Measurements from ENCODE around the gene PMFBP1. TPM values are rescaled to one million over a fixed set of nuclear protein-coding genes. Genes with fewer than 3 reads are reported as not detected.

Gene PMFBP1
- total RNA-seq, 2 donors from 2014 or later = 2.0 TPM; not detected in 1

GRCh38 chr16:72198021-72198711, 26.2 kb upstream of the PMFBP1 start:
- H3K27me3 ChIP-seq = no peaks in the 10 kb centered on the region
- no peak for TF ChIP-seq CTCF (IDR thresholded peaks at IDR 0.05)
- no peaks in the 10 kb centered on the region for H3K9me3 ChIP-seq
- DNase-seq (ENCODE audit: low spot score) = peak; percentile 65
- no peaks in the 10 kb centered on the region for H3K36me3 ChIP-seq
- H3K27ac ChIP-seq = no peak overlapping the region
- no peaks in the 10 kb centered on the region for H3K4me1 ChIP-seq
- no peak overlapping the region for H3K4me3 ChIP-seq

GRCh38 chr16:72197545-72197944, 25.6 kb upstream of the PMFBP1 start:
- no peak overlapping the region for H3K4me3 ChIP-seq
- DNase-seq (ENCODE audit: low spot score) = no peak
- H3K9me3 ChIP-seq = no peaks in the 10 kb centered on the region
- H3K27ac ChIP-seq = no peak overlapping the region
- H3K36me3 ChIP-seq = no peaks in the 10 kb centered on the region
- H3K27me3 ChIP-seq = no peaks in the 10 kb centered on the region
- H3K4me1 ChIP-seq = no peaks in the 10 kb centered on the region
- no peak for TF ChIP-seq CTCF (IDR thresholded peaks at IDR 0.05)

- Histone ChIP-seq H3K27me3 (no peaks in the 10 kb centered on the region), H3K36me3 (no peaks in the 10 kb centered on the region), H3K27ac (no peak overlapping the region), H3K4me1 (no peaks in the 10 kb centered on the region), H3K9me3 (no peaks in the 10 kb centered on the region), H3K4me3 (no peak overlapping the region)
- no peak for DNase-seq (ENCODE audit: low spot score)
- TF ChIP-seq CTCF (IDR thresholded peaks at IDR 0.05) = no peak
These were observed 23.7 kb upstream of the PMFBP1 start for GRCh38 chr16:72195609-72196008.

GRCh38 chr16:72191551-72191950, 19.6 kb upstream of the PMFBP1 start:
- H3K4me3 ChIP-seq = no peak overlapping the region
- no peak for DNase-seq (ENCODE audit: low spot score)
- H3K4me1 ChIP-seq = no peaks in the 10 kb centered on the region
- peaks cover 0 to 6% of the 10 kb centered on the region in 2 donors for H3K9me3 ChIP-seq
- H3K36me3 ChIP-seq = no peaks in the 10 kb centered on the region
- H3K27ac ChIP-seq = no peak overlapping the region
- no peak for TF ChIP-seq CTCF (IDR thresholded peaks at IDR 0.05)
- no peaks in the 10 kb centered on the region for H3K27me3 ChIP-seq

- no peak for TF ChIP-seq CTCF (IDR thresholded peaks at IDR 0.05)
- no peak overlapping the region for H3K4me3 ChIP-seq
- no peak overlapping the region for H3K27ac ChIP-seq
- no peaks in the 10 kb centered on the region for H3K4me1 ChIP-seq
- H3K9me3 ChIP-seq = peaks cover 0 to 6% of the 10 kb centered on the region in 2 donors
- no peaks in the 10 kb centered on the region for H3K36me3 ChIP-seq
- H3K27me3 ChIP-seq = no peaks in the 10 kb centered on the region
- no peak for DNase-seq (ENCODE audit: low spot score)
These were observed 18.0 kb upstream of the PMFBP1 start for GRCh38 chr16:72189865-72190371.

GRCh38 chr16:72188541-72188940, 16.6 kb upstream of the PMFBP1 start:
- no peak for DNase-seq (ENCODE audit: low spot score)
- no peak overlapping the region for H3K27ac ChIP-seq
- no peak overlapping the region for H3K4me3 ChIP-seq
- H3K27me3 ChIP-seq = no peaks in the 10 kb centered on the region
- H3K4me1 ChIP-seq = no peaks in the 10 kb centered on the region
- peaks cover 0 to 6% of the 10 kb centered on the region in 2 donors for H3K9me3 ChIP-seq
- TF ChIP-seq CTCF (IDR thresholded peaks at IDR 0.05) = no peak
- no peaks in the 10 kb centered on the region for H3K36me3 ChIP-seq

Data from right atrium auricular region (tissue), 2 donors.